HEK293 (cell line): Measurements from ENCODE around the gene RCOR1.

Experiments
- CTCF ChIA-PET: fragments of 350-600 bp; formaldehyde crosslinking; extraction: SDS; loops from one replicate; lab custom pipeline; 2021; ENCODE audit warnings: antibody characterized with exemption; lab: Yijun Ruan, JAX
- POLR2A ChIA-PET: fragments of 300-600 bp; formaldehyde crosslinking; extraction: SDS; loops from one replicate; lab custom pipeline; 2020; ENCODE audit warnings: antibody characterized with exemption, inconsistent platforms; lab: Yijun Ruan, JAX
- H3K27ac ChIP-seq: fragments of 200-500 bp; sonication (Bioruptor generic); 2 replicates; pipeline ENCODE4 v1.5.1; 2014; ENCODE audit warnings: low read depth, low read length, control low read depth, inconsistent platforms; ENCODE audit errors: extremely low read depth
- H3K36me3 ChIP-seq, 2 experiments: fragments of 200-500 bp in 1 of 2; sonication (Bioruptor generic) in 1 of 2; 1 replicate in 1 of 2; 2 replicates in 1 of 2; pipeline ENCODE4 v1.5.1; 2014 to 2017; ENCODE audit warnings: inconsistent platforms in 2 of 2, low read length in 2 of 2; ENCODE audit not compliant: control insufficient read depth in 2 of 2, insufficient read depth in 1 of 2
- H3K4me1 ChIP-seq: fragments of 200-500 bp; sonication (Bioruptor generic); 2 replicates; pipeline ENCODE4 v1.5.1; 2014; ENCODE audit warnings: mild to moderate bottlenecking, low read length, inconsistent platforms; ENCODE audit not compliant: control insufficient read depth, insufficient read depth
- H3K4me3 ChIP-seq: 2 replicates; pipeline ENCODE4 v1.5.1; 2011; ENCODE audit warnings: low read depth, mild to moderate bottlenecking, control low read depth, low read length, moderate library complexity
- H3K9me3 ChIP-seq: fragments of 200-500 bp; sonication (Bioruptor generic); 2 replicates; pipeline ENCODE4 v1.5.1; 2014; ENCODE audit warnings: low read depth, low read length, inconsistent platforms; ENCODE audit not compliant: control insufficient read depth, insufficient read depth
- GFI1B ChIP-seq: fragments of 450-650 bp; formaldehyde crosslinking; IDR thresholded peaks from 2 replicates; pipeline ENCODE4 v1.5.1; 2016; ENCODE audit warnings: missing biosample characterization, missing genetic modification characterization
- KLF8 ChIP-seq: fragments of 450-650 bp; formaldehyde crosslinking; IDR thresholded peaks from 2 replicates; pipeline ENCODE4 v1.5.1; 2016; ENCODE audit warnings: missing biosample characterization, missing genetic modification characterization
- MZF1 ChIP-seq: fragments of 450-650 bp; formaldehyde crosslinking; IDR thresholded peaks from 2 replicates; pipeline ENCODE4 v1.5.1; 2017; ENCODE audit warnings: missing biosample characterization, missing genetic modification characterization, borderline replicate concordance
- OSR2 ChIP-seq: fragments of 450-650 bp; formaldehyde crosslinking; IDR thresholded peaks from 2 replicates; pipeline ENCODE4 v1.5.1; 2016; ENCODE audit warnings: missing biosample characterization, missing genetic modification characterization
- TCF7L2 ChIP-seq: IDR thresholded peaks from 2 replicates; pipeline ENCODE4 v1.6.1; 2011; ENCODE audit warnings: low read depth, mild to moderate bottlenecking, inconsistent platforms, low read length, moderate library complexity, borderline replicate concordance
- YY1 ChIP-seq: fragments of 450-650 bp; formaldehyde crosslinking; IDR thresholded peaks from 2 replicates; pipeline ENCODE4 v1.5.1; 2018; ENCODE audit warnings: missing biosample characterization, missing genetic modification characterization
- ZBTB1 ChIP-seq: fragments of 450-650 bp; formaldehyde crosslinking; IDR thresholded peaks from 2 replicates; pipeline ENCODE4 v1.5.1; 2016; ENCODE audit warnings: missing biosample characterization, missing genetic modification characterization
- ZBTB17 ChIP-seq: fragments of 450-650 bp; formaldehyde crosslinking; IDR thresholded peaks from 2 replicates; pipeline ENCODE4 v1.5.1; 2016; ENCODE audit warnings: missing biosample characterization, missing genetic modification characterization
- ZBTB48 ChIP-seq: fragments of 450-650 bp; formaldehyde crosslinking; IDR thresholded peaks from 2 replicates; pipeline ENCODE4 v1.5.1; 2016; ENCODE audit warnings: missing biosample characterization, missing genetic modification characterization
- ZFP3 ChIP-seq: fragments of 450-650 bp; formaldehyde crosslinking; IDR thresholded peaks from 2 replicates; pipeline ENCODE4 v1.5.1; 2016; ENCODE audit warnings: low read depth, missing biosample characterization, missing genetic modification characterization
- ZNF132 ChIP-seq: fragments of 450-650 bp; formaldehyde crosslinking; IDR thresholded peaks from 2 replicates; pipeline ENCODE4 v1.5.1; 2017; ENCODE audit warnings: missing biosample characterization, missing genetic modification characterization, borderline replicate concordance
- ZNF148 ChIP-seq: fragments of 450-650 bp; formaldehyde crosslinking; IDR thresholded peaks from 2 replicates; pipeline ENCODE4 v1.5.0; 2017; ENCODE audit warnings: missing biosample characterization, missing genetic modification characterization, borderline replicate concordance
- ZNF18 ChIP-seq: fragments of 450-650 bp; formaldehyde crosslinking; IDR thresholded peaks from 2 replicates; pipeline ENCODE4 v1.5.1; 2016; ENCODE audit warnings: missing biosample characterization, missing genetic modification characterization
- ZNF24 ChIP-seq: fragments of 450-650 bp; formaldehyde crosslinking; IDR thresholded peaks from 2 replicates; pipeline ENCODE4 v1.5.1; 2016; ENCODE audit warnings: missing biosample characterization, missing genetic modification characterization
- ZNF292 ChIP-seq: fragments of 450-650 bp; formaldehyde crosslinking; IDR thresholded peaks from 2 replicates; pipeline ENCODE4 v1.5.1; 2016; ENCODE audit warnings: low read depth, missing biosample characterization, missing genetic modification characterization, borderline replicate concordance
- ZNF311 ChIP-seq: fragments of 450-650 bp; formaldehyde crosslinking; IDR thresholded peaks from 2 replicates; pipeline ENCODE4 v1.5.1; 2017; ENCODE audit warnings: missing biosample characterization, missing genetic modification characterization, borderline replicate concordance
- ZNF341 ChIP-seq: fragments of 450-650 bp; formaldehyde crosslinking; IDR thresholded peaks from 2 replicates; pipeline ENCODE4; 2016; ENCODE audit warnings: low read depth, missing biosample characterization, missing genetic modification characterization
- ZNF362 ChIP-seq: fragments of 450-650 bp; formaldehyde crosslinking; IDR thresholded peaks from 2 replicates; pipeline ENCODE4 v1.5.1; 2016; ENCODE audit warnings: missing biosample characterization, missing genetic modification characterization
- ZNF366 ChIP-seq: fragments of 450-650 bp; formaldehyde crosslinking; conservative IDR thresholded peaks from 2 replicates; pipeline ENCODE4 v1.5.1; 2016; ENCODE audit warnings: missing biosample characterization, missing genetic modification characterization
- ZNF391 ChIP-seq: fragments of 450-650 bp; formaldehyde crosslinking; IDR thresholded peaks from 2 replicates; pipeline ENCODE4 v1.5.1; 2016; ENCODE audit warnings: low read depth, missing biosample characterization, missing genetic modification characterization, borderline replicate concordance
- ZNF501 ChIP-seq: fragments of 450-650 bp; formaldehyde crosslinking; IDR thresholded peaks from 2 replicates; pipeline ENCODE4 v1.5.1; 2016; ENCODE audit warnings: missing biosample characterization, missing genetic modification characterization
- ZNF560 ChIP-seq: fragments of 450-650 bp; formaldehyde crosslinking; IDR thresholded peaks from 2 replicates; pipeline ENCODE4 v1.5.1; 2017; ENCODE audit warnings: missing biosample characterization, missing genetic modification characterization, borderline replicate concordance
- ZNF580 ChIP-seq: fragments of 450-650 bp; formaldehyde crosslinking; IDR thresholded peaks from 2 replicates; pipeline ENCODE4 v1.5.1; 2016; ENCODE audit warnings: missing biosample characterization, missing genetic modification characterization
- ZNF600 ChIP-seq: fragments of 450-650 bp; formaldehyde crosslinking; IDR thresholded peaks from 2 replicates; pipeline ENCODE4 v1.5.1; 2016; ENCODE audit warnings: missing biosample characterization, missing genetic modification characterization
- ZNF626 ChIP-seq: fragments of 450-650 bp; sonication (Bioruptor Pico); formaldehyde crosslinking; IDR thresholded peaks from 2 replicates; pipeline ENCODE4 v1.5.1; 2018; ENCODE audit warnings: missing biosample characterization, missing genetic modification characterization, inconsistent platforms
- ZNF707 ChIP-seq: fragments of 450-650 bp; formaldehyde crosslinking; IDR thresholded peaks from 2 replicates; pipeline ENCODE4 v1.5.1; 2016; ENCODE audit warnings: missing biosample characterization, missing genetic modification characterization
- ZNF747 ChIP-seq: fragments of 450-650 bp; formaldehyde crosslinking; IDR thresholded peaks from 2 replicates; pipeline ENCODE4 v1.5.1; 2016; ENCODE audit warnings: missing biosample characterization, missing genetic modification characterization
- ZNF76 ChIP-seq: fragments of 450-650 bp; formaldehyde crosslinking; IDR thresholded peaks from 2 replicates; pipeline ENCODE4; 2016; ENCODE audit warnings: low read depth, missing biosample characterization, missing genetic modification characterization, borderline replicate concordance
- ZNF792 ChIP-seq: fragments of 450-650 bp; formaldehyde crosslinking; IDR thresholded peaks from 2 replicates; pipeline ENCODE4 v1.5.1; 2016; ENCODE audit warnings: missing biosample characterization, missing genetic modification characterization

RCOR1 gene

DNA sequence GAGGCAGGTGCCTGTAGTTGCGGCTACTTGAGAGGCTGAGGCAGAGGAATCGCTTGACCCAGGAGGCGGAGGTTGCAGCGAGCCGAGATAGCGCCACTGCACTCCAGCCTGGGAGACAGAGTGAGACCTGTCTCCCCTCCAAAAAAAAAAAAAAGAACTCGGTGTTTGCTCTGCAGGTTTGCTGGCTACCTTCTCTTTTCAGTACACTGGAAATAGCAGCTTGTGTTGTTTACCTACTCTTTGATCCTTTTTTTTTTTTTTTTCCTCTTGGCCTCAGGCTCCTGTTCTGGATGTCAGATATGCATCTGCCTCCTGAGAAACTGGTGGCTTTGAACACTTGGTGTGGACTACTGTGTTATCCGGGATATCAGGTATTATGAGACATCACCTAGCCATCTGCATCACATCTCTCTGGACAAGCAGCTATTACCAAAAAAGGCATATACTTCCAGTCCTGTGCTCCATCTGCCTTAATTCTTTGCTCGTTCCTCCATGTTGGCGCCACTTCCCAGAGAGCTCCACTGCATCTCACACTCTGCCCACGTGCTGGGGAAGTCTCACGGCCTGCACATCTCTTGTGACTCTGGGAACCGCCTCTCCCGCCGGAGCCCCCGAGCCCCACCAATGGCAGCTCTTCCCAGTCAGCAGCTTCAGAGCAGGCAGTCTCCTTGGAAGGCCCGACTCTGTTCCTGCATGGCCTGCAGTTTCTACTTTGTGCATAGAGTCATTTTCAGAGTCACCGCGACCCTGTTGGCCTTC is 133.9 kb downstream of the RCOR1 start:
- CTCF ChIA-PET = no interaction called here
- H3K27ac ChIP-seq = no peak overlapping the region
- no peaks in the 10 kb centered on the region for H3K4me1 ChIP-seq
- TF ChIP-seq ZNF792 (tag by site-specific recombination) = no peak
- no peak for TF ChIP-seq ZNF747 (tag by site-specific recombination)
- TF ChIP-seq YY1 = no peak
- TF ChIP-seq ZNF132 (tag by site-specific recombination) = no peak
- TF ChIP-seq ZNF362 (tag by site-specific recombination) = no peak
- no peak for TF ChIP-seq TCF7L2
- TF ChIP-seq ZFP3 (tag by site-specific recombination) = no peak
- TF ChIP-seq MZF1 = no peak
- TF ChIP-seq ZNF600 (tag by site-specific recombination) = no peak
- no peak for TF ChIP-seq KLF8 (tag by site-specific recombination)
- TF ChIP-seq ZNF580 = no peak
- TF ChIP-seq ZNF18 (tag by site-specific recombination) = no peak
- no peaks in the 10 kb centered on the region for H3K9me3 ChIP-seq
- H3K4me3 ChIP-seq = no peak overlapping the region
- peaks cover 6 to 78% of the 10 kb centered on the region in 2 experiments for H3K36me3 ChIP-seq
- POLR2A ChIA-PET = no interaction called here

GRCh38 chr14:102727336-102728095 is 135.1 kb downstream of the RCOR1 start:
- no peaks in the 10 kb centered on the region for H3K4me1 ChIP-seq
- H3K4me3 ChIP-seq = no peak overlapping the region
- ChIA-PET POLR2A (no interaction called here), CTCF (no interaction called here)
- H3K9me3 ChIP-seq = no peaks in the 10 kb centered on the region
- peaks cover 4 to 67% of the 10 kb centered on the region in 2 experiments; a peak in 2 of 3 replicates for H3K36me3 ChIP-seq
- no peak overlapping the region for H3K27ac ChIP-seq
- TF ChIP-seq YY1 (no peak), ZNF341 (tag by site-specific recombination) (no peak), OSR2 (no peak), ZNF501 (no peak), ZNF707 (tag by site-specific recombination) (no peak), ZNF626 (tag by site-specific recombination) (no peak), GFI1B (tag by site-specific recombination) (no peak), ZBTB48 (tag by site-specific recombination) (no peak), ZNF560 (tag by site-specific recombination) (no peak), ZNF292 (tag by site-specific recombination) (no peak), ZNF311 (no peak), ZBTB1 (tag by site-specific recombination) (no peak), ZBTB17 (tag by site-specific recombination) (no peak), ZNF366 (tag by site-specific recombination) (no peak), ZNF148 (no peak), ZNF391 (tag by site-specific recombination) (no peak), ZNF24 (no peak), ZNF76 (tag by site-specific recombination) (no peak)
